GM19468 (cell line): Measurements from ENCODE around the gene EOLA1.
"Not testable (repeated sequence)": the region's sequence is repeated elsewhere in the genome, so short reads cannot be mapped to it uniquely, and the experiment has no call there.

ENCODE experiments used
- ATAC-seq: cut with Tn5 transposase; IDR thresholded peaks from one replicate; pipeline ENCODE4 v1.9.1; 2021; ENCODE audit warnings: mild to moderate bottlenecking, moderate library complexity, moderate number of reproducible peaks; ENCODE audit not compliant: unreplicated experiment; ENCODE audit errors: extremely low read depth

Gene EOLA1

GRCh38 chrX:149540621-149541520 is at the start of gene EOLA1:
Gene EOLA1, plus strand, starts transcription at chrX:149541012. Its CDS starts 4,619 bp downstream, at chrX:149545631.
- peak; percentile 82 for ATAC-seq

- ATAC-seq: no peak
These were observed 49.0 kb upstream of the EOLA1 start for GRCh38 chrX:149491812-149492211.

- ATAC-seq: no peak
These were observed 46.9 kb upstream of the EOLA1 start for GRCh38 chrX:149493567-149494562.

- ATAC-seq: no peak
These were observed 45.8 kb upstream of the EOLA1 start for GRCh38 chrX:149494844-149495565.

GRCh38 chrX:149495573-149496071 is 45.2 kb upstream of the EOLA1 start:
- ATAC-seq: no peak

- no peak for ATAC-seq
These were observed 43.8 kb upstream of the EOLA1 start for GRCh38 chrX:149497054-149497453.

GRCh38 chrX:149497626-149498025 is 43.2 kb upstream of the EOLA1 start:
- ATAC-seq: no peak

GRCh38 chrX:149498767-149499166 is 42.0 kb upstream of the EOLA1 start:
- ATAC-seq: no peak

- no peak for ATAC-seq
These were observed 41.0 kb upstream of the EOLA1 start for GRCh38 chrX:149499766-149500165.

GRCh38 chrX:149502923-149503322 is 37.9 kb upstream of the EOLA1 start:
- not testable (repeated sequence) for ATAC-seq

GRCh38 chrX:149503446-149503845 is 37.4 kb upstream of the EOLA1 start:
- ATAC-seq: peak; percentile 72

- peak; percentile 36 for ATAC-seq
These were observed 36.4 kb upstream of the EOLA1 start for GRCh38 chrX:149504226-149504914.

GRCh38 chrX:149504915-149505651 is 35.7 kb upstream of the EOLA1 start, which contains the start of gene IDS:
Gene IDS, minus strand, starts transcription at chrX:149505306. Its CDS starts 169 bp downstream, at chrX:149505137.
- peak; percentile 73 for ATAC-seq

GRCh38 chrX:149505671-149506070 is 35.1 kb upstream of the EOLA1 start:
- ATAC-seq: no peak

- ATAC-seq: no peak
These were observed 34.5 kb upstream of the EOLA1 start for GRCh38 chrX:149506349-149506748.

GRCh38 chrX:149508467-149508866 is 32.3 kb upstream of the EOLA1 start:
- no peak for ATAC-seq

- ATAC-seq: no peak
These were observed 30.4 kb upstream of the EOLA1 start for GRCh38 chrX:149510386-149510785.

- no peak for ATAC-seq
These were observed 29.7 kb upstream of the EOLA1 start for GRCh38 chrX:149511081-149511480.
